ENCODE measurements around the gene SORCS2. TPM values are rescaled to one million over a fixed set of nuclear protein-coding genes. Genes with fewer than 3 reads are reported as not detected.

Gene SORCS2
- total RNA-seq, 6 donors from 2014 or later, result 2.2 to 28.3 (median 7.2) TPM

DNA sequence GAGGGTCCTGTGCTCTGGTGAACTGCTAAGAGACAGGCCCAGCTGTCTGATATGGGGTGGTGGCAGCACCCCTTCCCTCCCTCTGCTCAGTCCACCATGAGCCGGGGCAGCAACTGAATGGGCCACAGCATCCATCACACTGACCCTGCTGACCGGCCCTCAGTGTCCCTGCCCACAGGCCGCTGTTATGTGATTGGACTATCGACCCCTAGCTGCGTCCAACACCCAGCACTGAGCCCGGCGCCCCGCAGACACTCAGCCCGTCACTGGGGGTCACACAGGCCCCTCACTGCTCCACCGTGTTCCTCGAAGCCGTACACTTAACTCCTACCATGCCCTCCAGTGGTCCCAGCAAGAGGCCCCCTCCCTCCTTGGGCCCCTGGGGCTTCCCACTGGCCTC, 331.2 kb downstream of the SORCS2 start:
- WGBS, 2 donors, result 89 to 95% methylated on average over 9 to 12 of the region's 12 CpGs
- Histone ChIP-seq H3K36me3 (no peaks in the 10 kb centered on the region), H3K4me3 (no peak overlapping the region), H3K27me3 (peaks cover 0 to 5% (median 0%) of the 10 kb centered on the region in 4 donors), H3K27ac (no peak overlapping the region), H3K4me1 (no peaks in the 10 kb centered on the region), H3K9me3 (no peaks in the 10 kb centered on the region)
- DNase-seq (peak in 1 of 2 donors; percentile 56), ATAC-seq (ENCODE audit: low FRiP score in 2 of 2) (no peak)
- TF ChIP-seq, protein P1, sequence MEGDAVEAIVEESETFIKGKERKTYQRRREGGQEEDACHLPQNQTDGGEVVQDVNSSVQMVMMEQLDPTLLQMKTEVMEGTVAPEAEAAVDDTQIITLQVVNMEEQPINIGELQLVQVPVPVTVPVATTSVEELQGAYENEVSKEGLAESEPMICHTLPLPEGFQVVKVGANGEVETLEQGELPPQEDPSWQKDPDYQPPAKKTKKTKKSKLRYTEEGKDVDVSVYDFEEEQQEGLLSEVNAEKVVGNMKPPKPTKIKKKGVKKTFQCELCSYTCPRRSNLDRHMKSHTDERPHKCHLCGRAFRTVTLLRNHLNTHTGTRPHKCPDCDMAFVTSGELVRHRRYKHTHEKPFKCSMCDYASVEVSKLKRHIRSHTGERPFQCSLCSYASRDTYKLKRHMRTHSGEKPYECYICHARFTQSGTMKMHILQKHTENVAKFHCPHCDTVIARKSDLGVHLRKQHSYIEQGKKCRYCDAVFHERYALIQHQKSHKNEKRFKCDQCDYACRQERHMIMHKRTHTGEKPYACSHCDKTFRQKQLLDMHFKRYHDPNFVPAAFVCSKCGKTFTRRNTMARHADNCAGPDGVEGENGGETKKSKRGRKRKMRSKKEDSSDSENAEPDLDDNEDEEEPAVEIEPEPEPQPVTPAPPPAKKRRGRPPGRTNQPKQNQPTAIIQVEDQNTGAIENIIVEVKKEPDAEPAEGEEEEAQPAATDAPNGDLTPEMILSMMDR (IDR thresholded peaks at IDR 0.05), result no peak
- TF ChIP-seq POLR2AphosphoS5 (IDR thresholded peaks at IDR 0.05), result no peak
- no peak for TF ChIP-seq EP300 (IDR thresholded peaks at IDR 0.05)
- no peak for TF ChIP-seq POLR2A (IDR thresholded peaks at IDR 0.05)

DNA sequence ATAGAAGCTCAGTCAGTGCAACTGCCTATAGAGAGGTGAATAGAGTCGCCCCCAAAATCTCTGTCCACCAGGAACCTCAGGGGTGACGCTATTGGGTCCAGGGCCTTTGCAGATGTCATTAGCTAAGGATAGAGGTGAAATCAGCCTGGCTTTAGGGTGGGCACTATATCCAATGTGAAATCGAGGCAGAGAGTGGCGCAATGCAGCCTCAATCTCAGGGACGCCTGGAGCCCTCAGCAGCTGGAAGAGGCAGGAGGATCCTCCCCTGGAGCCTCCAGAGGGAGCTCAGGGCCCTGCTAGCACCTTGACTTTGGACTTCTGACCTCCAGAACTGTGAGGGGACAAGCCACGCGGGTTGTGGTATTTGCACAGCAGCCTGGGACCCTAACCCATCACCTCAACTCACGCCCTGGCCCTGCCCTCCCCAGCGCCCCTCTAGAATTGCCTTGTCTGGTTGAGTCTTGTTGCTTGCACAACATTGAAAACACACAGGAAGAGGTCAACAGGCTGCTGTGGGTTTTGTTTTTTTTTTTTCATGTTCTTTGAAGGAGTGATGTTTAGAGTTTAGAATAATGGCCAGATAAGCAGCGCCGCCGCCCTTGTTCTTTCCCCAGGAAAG, 331.8 kb downstream of the SORCS2 start:
- no peak for TF ChIP-seq POLR2A (IDR thresholded peaks at IDR 0.05)
- no peak for TF ChIP-seq POLR2AphosphoS5 (IDR thresholded peaks at IDR 0.05)
- no peak for TF ChIP-seq EP300 (IDR thresholded peaks at IDR 0.05)
- TF ChIP-seq, protein P1 (IDR thresholded peaks at IDR 0.05), result no peak
- no peak for ATAC-seq (ENCODE audit: low FRiP score in 2 of 2)
- H3K4me1 ChIP-seq, result no peaks in the 10 kb centered on the region
- no peaks in the 10 kb centered on the region for H3K36me3 ChIP-seq
- peaks cover 0 to 5% (median 0%) of the 10 kb centered on the region in 4 donors for H3K27me3 ChIP-seq
- no peaks in the 10 kb centered on the region for H3K9me3 ChIP-seq
- DNase-seq, result no peak
- WGBS, 2 donors, result 51 to 58% methylated on average over 7 to 12 of the region's 12 CpGs
- no peak overlapping the region for H3K4me3 ChIP-seq
- H3K27ac ChIP-seq, result no peak overlapping the region

DNA sequence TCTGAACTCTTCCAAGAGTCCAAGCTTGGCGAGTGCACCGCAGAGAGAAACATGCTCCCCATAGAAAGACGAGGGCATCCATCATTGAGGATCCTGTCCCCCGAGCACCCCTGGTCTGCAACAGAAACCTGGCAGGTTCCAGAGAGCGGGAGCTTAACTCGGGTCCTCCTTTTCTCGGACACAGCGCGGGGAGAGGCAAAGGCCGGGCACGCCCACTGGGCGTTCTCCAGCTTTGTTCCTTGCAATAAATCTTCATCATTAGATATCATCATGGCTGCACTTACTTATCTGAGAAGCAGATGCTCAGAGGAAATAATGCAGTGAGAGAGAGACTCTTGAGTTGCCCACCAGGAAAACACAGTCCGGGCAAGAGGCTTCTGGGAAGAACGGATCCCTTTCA, 332.5 kb downstream of the SORCS2 start:
- WGBS, 2 donors, result 58 to 66% methylated on average over 14 of the region's 14 CpGs
- H3K4me1 ChIP-seq, result no peaks in the 10 kb centered on the region
- H3K9me3 ChIP-seq, result no peaks in the 10 kb centered on the region
- H3K27ac ChIP-seq, result no peak overlapping the region
- H3K27me3 ChIP-seq, result peaks cover 0 to 5% (median 0%) of the 10 kb centered on the region in 4 donors
- TF ChIP-seq POLR2AphosphoS5 (IDR thresholded peaks at IDR 0.05) (no peak), POLR2A (IDR thresholded peaks at IDR 0.05) (no peak), EP300 (IDR thresholded peaks at IDR 0.05) (no peak)
- TF ChIP-seq, protein P1 (IDR thresholded peaks at IDR 0.05), result no peak
- no peak overlapping the region for H3K4me3 ChIP-seq
- peak in 1 of 2 donors; percentile 58 for DNase-seq
- no peak for ATAC-seq (ENCODE audit: low FRiP score in 2 of 2)
- no peaks in the 10 kb centered on the region for H3K36me3 ChIP-seq

DNA sequence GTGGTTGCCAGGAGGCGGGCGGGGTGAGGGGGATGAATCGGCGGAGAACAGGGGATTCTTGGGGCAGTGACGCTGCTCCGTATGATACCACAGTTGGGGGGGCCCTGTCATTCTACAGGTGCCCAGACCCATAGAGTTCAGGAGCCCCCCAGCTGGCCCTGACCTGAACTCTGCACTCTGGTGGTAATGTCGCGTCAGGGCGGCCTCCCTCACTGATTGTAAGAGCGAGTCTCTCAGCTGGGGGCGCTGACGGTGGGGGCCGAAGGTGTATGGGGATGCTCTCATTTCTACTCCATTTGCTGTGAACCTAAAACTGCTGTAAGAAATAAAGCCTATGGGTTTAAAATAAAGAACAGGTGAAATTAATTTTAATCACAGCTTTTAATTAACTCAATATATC, 334.2 kb downstream of the SORCS2 start:
- DNase-seq (no peak), ATAC-seq (ENCODE audit: low FRiP score in 2 of 2) (no peak)
- Histone ChIP-seq H3K4me3 (no peak overlapping the region), H3K4me1 (no peaks in the 10 kb centered on the region), H3K9me3 (no peaks in the 10 kb centered on the region), H3K36me3 (no peaks in the 10 kb centered on the region), H3K27ac (no peak overlapping the region), H3K27me3 (peaks cover 0 to 5% (median 0%) of the 10 kb centered on the region in 4 donors)
- TF ChIP-seq, protein P1 (IDR thresholded peaks at IDR 0.05), result no peak
- 76 to 82% methylated on average over 13 of the region's 13 CpGs for WGBS, 2 donors

DNA sequence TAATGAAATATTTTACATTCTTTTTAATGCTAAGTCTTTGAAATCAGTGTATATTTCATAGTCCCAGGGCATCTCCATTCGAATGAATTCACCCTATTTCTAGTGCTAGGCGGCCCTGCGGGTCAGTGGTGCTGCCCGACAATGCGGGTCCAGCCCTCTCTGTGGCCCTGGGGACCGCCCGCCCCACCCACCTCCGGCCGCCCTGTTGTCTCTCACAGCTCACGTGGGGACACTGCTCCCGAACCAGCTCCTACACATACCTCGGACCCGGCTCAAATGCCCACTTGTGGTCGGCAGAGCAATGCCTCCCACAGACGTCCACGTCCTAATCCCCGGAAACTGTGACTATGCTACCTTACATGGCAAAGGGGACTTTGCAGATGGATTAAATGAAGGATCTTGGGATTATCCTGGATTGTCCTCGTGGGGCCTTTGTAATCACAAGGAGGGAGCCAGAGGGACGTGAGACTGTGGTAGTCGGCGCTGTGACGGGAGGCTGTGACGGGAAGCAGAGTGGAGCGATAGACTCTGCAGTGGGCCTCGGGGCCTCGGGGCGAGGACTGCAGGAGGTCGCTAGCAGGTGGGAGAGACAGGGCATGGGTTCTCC, 334.7 kb downstream of the SORCS2 start:
- Histone ChIP-seq H3K36me3 (no peaks in the 10 kb centered on the region), H3K27me3 (peaks cover 0 to 5% (median 0%) of the 10 kb centered on the region in 4 donors), H3K9me3 (no peaks in the 10 kb centered on the region), H3K4me3 (no peak overlapping the region), H3K27ac (no peak overlapping the region), H3K4me1 (no peaks in the 10 kb centered on the region)
- TF ChIP-seq POLR2A (IDR thresholded peaks at IDR 0.05) (no peak), EP300 (IDR thresholded peaks at IDR 0.05) (no peak), POLR2AphosphoS5 (IDR thresholded peaks at IDR 0.05) (no peak)
- TF ChIP-seq, protein P1 (IDR thresholded peaks at IDR 0.05), result no peak
- DNase-seq, result peak in 1 of 2 donors; percentile 67
- ATAC-seq (ENCODE audit: low FRiP score in 2 of 2), result no peak
- WGBS, 2 donors, result 83 to 87% methylated on average over 21 to 27 of the region's 28 CpGs
